H9 (cell line): Measurements from ENCODE around the gene PPP1R18. TPM values are rescaled to one million over a fixed set of nuclear protein-coding genes. Genes with fewer than 3 reads are reported as not detected.
A peak's percentile ranks its signal among the peaks of the same experiment; 100 is the strongest.

Source experiments
- DNase-seq: peaks from one replicate; pipeline ENCODE4 v3.0.0-alpha.2; 2017
- H2AFZ ChIP-seq: one replicate; pipeline ENCODE4 v1.6.1; 2013; ENCODE audit warnings: mild to moderate bottlenecking, low read length, control low read depth, moderate library complexity
- H2AK5ac ChIP-seq: 2 replicates; pipeline ENCODE4 v1.6.1; 2013; ENCODE audit warnings: low read length, control low read depth, mixed read lengths; ENCODE audit not compliant: insufficient read length
- H2BK120ac ChIP-seq: one replicate; pipeline ENCODE4 v1.6.1; 2013; ENCODE audit warnings: low read depth, mild to moderate bottlenecking, low read length, control low read depth, inconsistent platforms; ENCODE audit not compliant: poor library complexity, severe bottlenecking
- H2BK12ac ChIP-seq: 2 replicates; pipeline ENCODE4 v1.6.1; 2013; ENCODE audit warnings: low read length, control low read depth, mixed read lengths, low read depth; ENCODE audit not compliant: insufficient read length
- H2BK15ac ChIP-seq: 2 replicates; pipeline ENCODE4 v1.6.1; 2013; ENCODE audit warnings: low read depth, low read length, control low read depth
- H2BK20ac ChIP-seq: one replicate; pipeline ENCODE4 v1.6.1; 2013; ENCODE audit warnings: low read depth, mild to moderate bottlenecking, low read length, control low read depth, inconsistent platforms; ENCODE audit not compliant: poor library complexity, severe bottlenecking
- H2BK5ac ChIP-seq: 2 replicates; pipeline ENCODE4 v1.6.1; 2013; ENCODE audit warnings: low read length, control low read depth, mixed read lengths; ENCODE audit not compliant: insufficient read length
- H3K14ac ChIP-seq: 2 replicates; pipeline ENCODE4 v1.6.1; 2013; ENCODE audit warnings: low read length, control low read depth; ENCODE audit not compliant: insufficient read depth
- H3K18ac ChIP-seq: 2 replicates; pipeline ENCODE4 v1.6.1; 2013; ENCODE audit warnings: low read depth, mild to moderate bottlenecking, mixed read lengths, low read length, control low read depth; ENCODE audit not compliant: insufficient read length
- H3K23ac ChIP-seq: 2 replicates; pipeline ENCODE4 v1.6.1; 2013; ENCODE audit warnings: low read length, control low read depth, mixed read lengths, low read depth; ENCODE audit not compliant: insufficient read length
- H3K23me2 ChIP-seq: 2 replicates; pipeline ENCODE4 v1.6.1; 2013; ENCODE audit warnings: low read depth, mild to moderate bottlenecking, mixed read lengths, low read length, control low read depth; ENCODE audit not compliant: insufficient read length, poor library complexity, severe bottlenecking
- H3K27ac ChIP-seq: 2 replicates; pipeline ENCODE4 v1.5.1; 2013; ENCODE audit warnings: low read length, control low read depth, mixed read lengths, low read depth; ENCODE audit not compliant: insufficient read length
- H3K27me3 ChIP-seq: 2 replicates; pipeline ENCODE4 v1.6.1; 2013; ENCODE audit warnings: low read length, control low read depth, inconsistent platforms; ENCODE audit not compliant: insufficient read depth
- H3K4ac ChIP-seq: 2 replicates; pipeline ENCODE4 v1.6.1; 2013; ENCODE audit warnings: low read depth, mild to moderate bottlenecking, control low read depth, inconsistent platforms, low read length, moderate library complexity
- H3K4me1 ChIP-seq: 2 replicates; pipeline ENCODE4 v1.6.1; 2013; ENCODE audit warnings: low read length, control low read depth, inconsistent platforms; ENCODE audit not compliant: insufficient read depth
- H3K4me2 ChIP-seq: 2 replicates; pipeline ENCODE4 v1.6.1; 2013; ENCODE audit warnings: low read length, control low read depth, mixed read lengths; ENCODE audit not compliant: insufficient read length, insufficient read depth
- H3K56ac ChIP-seq: 2 replicates; pipeline ENCODE4 v1.6.1; 2013; ENCODE audit warnings: low read depth, mild to moderate bottlenecking, mixed read lengths, low read length, control low read depth; ENCODE audit not compliant: insufficient read length
- H3K79me1 ChIP-seq: 2 replicates; pipeline ENCODE4 v1.6.1; 2013; ENCODE audit warnings: low read depth, mild to moderate bottlenecking, moderate library complexity, low read length, control low read depth, inconsistent platforms; ENCODE audit not compliant: insufficient read depth, poor library complexity, severe bottlenecking
- H3K79me2 ChIP-seq: 2 replicates; pipeline ENCODE4 v1.6.1; 2013; ENCODE audit warnings: low read length, control low read depth, inconsistent platforms; ENCODE audit not compliant: insufficient read depth
- H3K9ac ChIP-seq: 2 replicates; pipeline ENCODE4 v1.6.1; 2013; ENCODE audit warnings: low read length, control low read depth, mixed read lengths; ENCODE audit not compliant: insufficient read length; ENCODE audit errors: extremely low read depth
- H3K9me3 ChIP-seq: one replicate; pipeline ENCODE4 v1.6.1; 2013; ENCODE audit warnings: low read depth, low read length, inconsistent platforms; ENCODE audit not compliant: control insufficient read depth
- H3T11ph ChIP-seq: one replicate; pipeline ENCODE4 v1.6.1; 2013; ENCODE audit warnings: mild to moderate bottlenecking, low read length, control low read depth, inconsistent platforms
- H4K20me1 ChIP-seq: one replicate; pipeline ENCODE4 v1.6.1; 2013; ENCODE audit not compliant: control insufficient read depth, insufficient read length, insufficient read depth
- H4K5ac ChIP-seq: 2 replicates; pipeline ENCODE4 v1.6.1; 2013; ENCODE audit warnings: low read depth, mild to moderate bottlenecking, mixed read lengths, low read length, control low read depth; ENCODE audit not compliant: insufficient read length
- H4K8ac ChIP-seq: replicated peaks from 2 replicates; pipeline ENCODE4 v1.6.1; 2013; ENCODE audit warnings: low read length, control low read depth, mixed read lengths, low read depth; ENCODE audit not compliant: insufficient read length
- H4K91ac ChIP-seq: 2 replicates; pipeline ENCODE4 v1.6.1; 2013; ENCODE audit warnings: low read depth, mild to moderate bottlenecking, moderate library complexity, mixed read lengths, low read length, control low read depth; ENCODE audit not compliant: insufficient read length
- H3K27ac Mint-ChIP-seq, 3 experiments: 2 replicates in 2 of 3; 3 replicates in 1 of 3; pipeline ENCODE4 v1.8.0; 2020 to 2021; ENCODE audit warnings: mixed read lengths in 3 of 3, mild to moderate bottlenecking in 1 of 3, moderate library complexity in 1 of 3
- H3K27me3 Mint-ChIP-seq: 2 replicates; pipeline ENCODE4 v1.8.0; 2021; ENCODE audit warnings: low read depth, mild to moderate bottlenecking, moderate library complexity, mixed read lengths
- H3K36me3 Mint-ChIP-seq, 3 experiments: 2 replicates in 2 of 3; 3 replicates in 1 of 3; pipeline ENCODE4 v1.8.0; 2020 to 2021; ENCODE audit warnings: low read depth in 3 of 3, mixed read lengths in 3 of 3; ENCODE audit not compliant: insufficient read depth in 1 of 3
- H3K4me1 Mint-ChIP-seq, 2 experiments: 2 replicates each; pipeline ENCODE4 v1.8.0; 2020; ENCODE audit warnings: mixed read lengths in 2 of 2
- H3K4me3 Mint-ChIP-seq, 2 experiments: 2 replicates in 1 of 2; 3 replicates in 1 of 2; pipeline ENCODE4 v1.8.0; 2020 to 2021; ENCODE audit warnings: mild to moderate bottlenecking in 2 of 2, mixed read lengths in 2 of 2, moderate library complexity in 1 of 2
- H3K9me3 Mint-ChIP-seq, 2 experiments: 2 replicates in 1 of 2; 3 replicates in 1 of 2; pipeline ENCODE4 v1.8.0; 2020; ENCODE audit warnings: mild to moderate bottlenecking in 2 of 2, mixed read lengths in 2 of 2, moderate library complexity in 1 of 2
- WGBS: extraction: QIAGEN DNeasy Blood & Tissue Kit; methylation state at CpG from one replicate; pipeline ENCODE4 v1.1.7; 2013; ENCODE audit warnings: missing lambda C conversion rate, low lambda C conversion rate, mixed read lengths; ENCODE audit not compliant: insufficient read length; ENCODE audit errors: extremely low coverage; 5-methylcytosine and 5-hydroxymethylcytosine counted together
- total RNA-seq: library from RNA; stranded (reverse); gene quantifications from 2 replicates; pipeline ENCODE4 v1.2.1, GENCODE V29; 2021
- TF ChIP-seq, protein P1 (sequence below): fragments of 200-600 bp; sonication (generic); conservative IDR thresholded peaks from 3 replicates; pipeline ENCODE4 v1.8.0; 2021; ENCODE audit warnings: antibody characterized with exemption, mild to moderate bottlenecking

The PPP1R18 gene
- total RNA-seq, 1 experiment from 2014 or later: 28.0 TPM

DNA sequence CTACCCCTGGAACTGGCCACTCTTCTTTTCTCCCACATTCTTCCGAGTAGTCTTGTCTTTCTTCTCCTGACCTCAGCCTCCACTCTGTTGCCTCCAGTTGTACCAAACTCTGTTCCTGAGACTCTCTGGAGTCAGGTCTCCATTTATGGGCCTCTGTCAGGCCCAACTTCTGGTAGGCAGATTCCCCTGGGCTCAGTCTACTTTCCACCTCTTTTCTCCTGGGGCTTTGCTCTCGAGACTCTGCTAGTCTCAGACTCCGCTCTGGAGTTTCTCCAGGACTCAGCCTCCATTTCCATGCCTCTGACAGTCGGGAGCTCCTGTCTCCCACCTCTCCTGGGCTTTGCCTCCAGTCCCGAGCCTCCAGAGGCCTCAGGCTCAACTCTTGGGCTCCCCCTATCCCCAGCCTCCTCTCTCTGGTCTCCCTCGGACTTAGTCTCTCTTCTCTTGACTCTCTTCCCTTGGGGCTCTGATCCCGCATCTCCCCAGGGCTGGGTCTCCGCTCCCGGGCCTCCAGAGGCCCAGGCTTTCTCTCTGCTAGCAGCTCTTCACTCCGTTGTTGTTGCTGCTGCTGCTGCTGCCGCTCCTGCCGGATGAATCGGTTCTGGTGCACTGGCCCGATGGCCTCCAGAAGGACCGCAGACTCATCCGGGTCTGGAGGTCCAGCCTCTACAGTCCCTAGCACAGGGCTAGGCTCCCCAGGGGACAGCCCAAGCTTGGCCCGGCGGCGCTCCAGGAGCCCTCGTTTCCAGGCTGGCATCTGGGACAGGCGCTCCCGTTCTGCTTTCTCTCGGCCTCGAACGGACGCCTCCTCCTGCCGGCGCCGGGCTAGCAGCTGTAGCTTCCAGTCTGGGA lies 1.1 kb downstream of the PPP1R18 start:
- no peak overlapping the region for H3K56ac ChIP-seq
- H3K79me2 ChIP-seq: peaks cover 2% of the 10 kb centered on the region; the same call in 1 of the 2 replicates
- H3K27ac ChIP-seq: no peak overlapping the region
- H4K5ac ChIP-seq: no peak overlapping the region
- no peak overlapping the region for H3K9ac ChIP-seq
- H2BK5ac ChIP-seq: no peak overlapping the region
- Mint-ChIP-seq H3K4me3 (peak overlapping the region; percentile 86 to 88), H3K4me1 (peaks cover 68 to 72% of the 10 kb centered on the region in 2 experiments), H3K27me3 (peaks cover 3% of the 10 kb centered on the region; the same call in 1 of the 2 replicates), H3K27ac (peak overlapping the region in 1 of 3 experiments; percentile 14; a peak in 2 of 7 replicates), H3K9me3 (no peaks in the 10 kb centered on the region; a peak in 1 of 5 replicates), H3K36me3 (peaks cover 7 to 27% (median 18%) of the 10 kb centered on the region in 3 experiments; a peak in 6 of 7 replicates)
- H3K4me2 ChIP-seq: peak overlapping the region; percentile 74
- peak; percentile 45 for DNase-seq
- no peak overlapping the region for H3T11ph ChIP-seq
- H2AK5ac ChIP-seq: no peak overlapping the region
- no peak overlapping the region for H2BK20ac ChIP-seq
- no peak overlapping the region for H3K4ac ChIP-seq
- H3K9me3 ChIP-seq: no peaks in the 10 kb centered on the region
- H2BK12ac ChIP-seq: no peak overlapping the region
- no peak overlapping the region for H2BK120ac ChIP-seq
- TF ChIP-seq, protein P1, sequence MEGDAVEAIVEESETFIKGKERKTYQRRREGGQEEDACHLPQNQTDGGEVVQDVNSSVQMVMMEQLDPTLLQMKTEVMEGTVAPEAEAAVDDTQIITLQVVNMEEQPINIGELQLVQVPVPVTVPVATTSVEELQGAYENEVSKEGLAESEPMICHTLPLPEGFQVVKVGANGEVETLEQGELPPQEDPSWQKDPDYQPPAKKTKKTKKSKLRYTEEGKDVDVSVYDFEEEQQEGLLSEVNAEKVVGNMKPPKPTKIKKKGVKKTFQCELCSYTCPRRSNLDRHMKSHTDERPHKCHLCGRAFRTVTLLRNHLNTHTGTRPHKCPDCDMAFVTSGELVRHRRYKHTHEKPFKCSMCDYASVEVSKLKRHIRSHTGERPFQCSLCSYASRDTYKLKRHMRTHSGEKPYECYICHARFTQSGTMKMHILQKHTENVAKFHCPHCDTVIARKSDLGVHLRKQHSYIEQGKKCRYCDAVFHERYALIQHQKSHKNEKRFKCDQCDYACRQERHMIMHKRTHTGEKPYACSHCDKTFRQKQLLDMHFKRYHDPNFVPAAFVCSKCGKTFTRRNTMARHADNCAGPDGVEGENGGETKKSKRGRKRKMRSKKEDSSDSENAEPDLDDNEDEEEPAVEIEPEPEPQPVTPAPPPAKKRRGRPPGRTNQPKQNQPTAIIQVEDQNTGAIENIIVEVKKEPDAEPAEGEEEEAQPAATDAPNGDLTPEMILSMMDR: no peak
- WGBS: no CpG with 5 or more reads among the region's 29 CpGs
- H2BK15ac ChIP-seq: no peak overlapping the region
- no peak overlapping the region; the same call in 1 of the 2 replicates for H3K14ac ChIP-seq
- H3K27me3 ChIP-seq: no peaks in the 10 kb centered on the region
- no peaks in the 10 kb centered on the region for H4K20me1 ChIP-seq
- H3K79me1 ChIP-seq: no peaks in the 10 kb centered on the region
- peaks cover 17% of the 10 kb centered on the region; the same call in 1 of the 2 replicates for H3K4me1 ChIP-seq
- no peak overlapping the region for H4K91ac ChIP-seq
- no peak overlapping the region for H2AFZ ChIP-seq
- H3K23me2 ChIP-seq: peaks cover 29% of the 10 kb centered on the region
- H4K8ac ChIP-seq: no peak overlapping the region
- H3K18ac ChIP-seq: no peak overlapping the region
- no peak overlapping the region for H3K23ac ChIP-seq
